H9 (cell line): ENCODE data around the gene HAND2. TPM values are rescaled to one million over a fixed set of nuclear protein-coding genes. Genes with fewer than 3 reads are reported as not detected.

Experiments used
- DNase-seq: peaks from one replicate; pipeline ENCODE4 v3.0.0-alpha.2; 2017
- H2AFZ ChIP-seq: one replicate; pipeline ENCODE4 v1.6.1; 2013; ENCODE audit warnings: mild to moderate bottlenecking, low read length, control low read depth, moderate library complexity
- H2AK5ac ChIP-seq: 2 replicates; pipeline ENCODE4 v1.6.1; 2013; ENCODE audit warnings: low read length, control low read depth, mixed read lengths; ENCODE audit not compliant: insufficient read length
- H2BK120ac ChIP-seq: one replicate; pipeline ENCODE4 v1.6.1; 2013; ENCODE audit warnings: low read depth, mild to moderate bottlenecking, low read length, control low read depth, inconsistent platforms; ENCODE audit not compliant: poor library complexity, severe bottlenecking
- H2BK12ac ChIP-seq: 2 replicates; pipeline ENCODE4 v1.6.1; 2013; ENCODE audit warnings: low read length, control low read depth, mixed read lengths, low read depth; ENCODE audit not compliant: insufficient read length
- H2BK15ac ChIP-seq: 2 replicates; pipeline ENCODE4 v1.6.1; 2013; ENCODE audit warnings: low read depth, low read length, control low read depth
- H2BK20ac ChIP-seq: one replicate; pipeline ENCODE4 v1.6.1; 2013; ENCODE audit warnings: low read depth, mild to moderate bottlenecking, low read length, control low read depth, inconsistent platforms; ENCODE audit not compliant: poor library complexity, severe bottlenecking
- H2BK5ac ChIP-seq: 2 replicates; pipeline ENCODE4 v1.6.1; 2013; ENCODE audit warnings: low read length, control low read depth, mixed read lengths; ENCODE audit not compliant: insufficient read length
- H3K14ac ChIP-seq: 2 replicates; pipeline ENCODE4 v1.6.1; 2013; ENCODE audit warnings: low read length, control low read depth; ENCODE audit not compliant: insufficient read depth
- H3K18ac ChIP-seq: 2 replicates; pipeline ENCODE4 v1.6.1; 2013; ENCODE audit warnings: low read depth, mild to moderate bottlenecking, mixed read lengths, low read length, control low read depth; ENCODE audit not compliant: insufficient read length
- H3K23ac ChIP-seq: 2 replicates; pipeline ENCODE4 v1.6.1; 2013; ENCODE audit warnings: low read length, control low read depth, mixed read lengths, low read depth; ENCODE audit not compliant: insufficient read length
- H3K23me2 ChIP-seq: 2 replicates; pipeline ENCODE4 v1.6.1; 2013; ENCODE audit warnings: low read depth, mild to moderate bottlenecking, mixed read lengths, low read length, control low read depth; ENCODE audit not compliant: insufficient read length, poor library complexity, severe bottlenecking
- H3K27ac ChIP-seq: 2 replicates; pipeline ENCODE4 v1.5.1; 2013; ENCODE audit warnings: low read length, control low read depth, mixed read lengths, low read depth; ENCODE audit not compliant: insufficient read length
- H3K27me3 ChIP-seq: 2 replicates; pipeline ENCODE4 v1.6.1; 2013; ENCODE audit warnings: low read length, control low read depth, inconsistent platforms; ENCODE audit not compliant: insufficient read depth
- H3K4ac ChIP-seq: 2 replicates; pipeline ENCODE4 v1.6.1; 2013; ENCODE audit warnings: low read depth, mild to moderate bottlenecking, control low read depth, inconsistent platforms, low read length, moderate library complexity
- H3K4me1 ChIP-seq: 2 replicates; pipeline ENCODE4 v1.6.1; 2013; ENCODE audit warnings: low read length, control low read depth, inconsistent platforms; ENCODE audit not compliant: insufficient read depth
- H3K4me2 ChIP-seq: 2 replicates; pipeline ENCODE4 v1.6.1; 2013; ENCODE audit warnings: low read length, control low read depth, mixed read lengths; ENCODE audit not compliant: insufficient read length, insufficient read depth
- H3K56ac ChIP-seq: 2 replicates; pipeline ENCODE4 v1.6.1; 2013; ENCODE audit warnings: low read depth, mild to moderate bottlenecking, mixed read lengths, low read length, control low read depth; ENCODE audit not compliant: insufficient read length
- H3K79me1 ChIP-seq: 2 replicates; pipeline ENCODE4 v1.6.1; 2013; ENCODE audit warnings: low read depth, mild to moderate bottlenecking, moderate library complexity, low read length, control low read depth, inconsistent platforms; ENCODE audit not compliant: insufficient read depth, poor library complexity, severe bottlenecking
- H3K79me2 ChIP-seq: 2 replicates; pipeline ENCODE4 v1.6.1; 2013; ENCODE audit warnings: low read length, control low read depth, inconsistent platforms; ENCODE audit not compliant: insufficient read depth
- H3K9ac ChIP-seq: 2 replicates; pipeline ENCODE4 v1.6.1; 2013; ENCODE audit warnings: low read length, control low read depth, mixed read lengths; ENCODE audit not compliant: insufficient read length; ENCODE audit errors: extremely low read depth
- H3K9me3 ChIP-seq: one replicate; pipeline ENCODE4 v1.6.1; 2013; ENCODE audit warnings: low read depth, low read length, inconsistent platforms; ENCODE audit not compliant: control insufficient read depth
- H3T11ph ChIP-seq: one replicate; pipeline ENCODE4 v1.6.1; 2013; ENCODE audit warnings: mild to moderate bottlenecking, low read length, control low read depth, inconsistent platforms
- H4K20me1 ChIP-seq: one replicate; pipeline ENCODE4 v1.6.1; 2013; ENCODE audit not compliant: control insufficient read depth, insufficient read length, insufficient read depth
- H4K5ac ChIP-seq: 2 replicates; pipeline ENCODE4 v1.6.1; 2013; ENCODE audit warnings: low read depth, mild to moderate bottlenecking, mixed read lengths, low read length, control low read depth; ENCODE audit not compliant: insufficient read length
- H4K8ac ChIP-seq: replicated peaks from 2 replicates; pipeline ENCODE4 v1.6.1; 2013; ENCODE audit warnings: low read length, control low read depth, mixed read lengths, low read depth; ENCODE audit not compliant: insufficient read length
- H4K91ac ChIP-seq: 2 replicates; pipeline ENCODE4 v1.6.1; 2013; ENCODE audit warnings: low read depth, mild to moderate bottlenecking, moderate library complexity, mixed read lengths, low read length, control low read depth; ENCODE audit not compliant: insufficient read length
- H3K27ac Mint-ChIP-seq, 3 experiments: 2 replicates in 2 of 3; 3 replicates in 1 of 3; pipeline ENCODE4 v1.8.0; 2020 to 2021; ENCODE audit warnings: mixed read lengths in 3 of 3, mild to moderate bottlenecking in 1 of 3, moderate library complexity in 1 of 3
- H3K27me3 Mint-ChIP-seq: 2 replicates; pipeline ENCODE4 v1.8.0; 2021; ENCODE audit warnings: low read depth, mild to moderate bottlenecking, moderate library complexity, mixed read lengths
- H3K36me3 Mint-ChIP-seq, 3 experiments: 2 replicates in 2 of 3; 3 replicates in 1 of 3; pipeline ENCODE4 v1.8.0; 2020 to 2021; ENCODE audit warnings: low read depth in 3 of 3, mixed read lengths in 3 of 3; ENCODE audit not compliant: insufficient read depth in 1 of 3
- H3K4me1 Mint-ChIP-seq, 2 experiments: 2 replicates each; pipeline ENCODE4 v1.8.0; 2020; ENCODE audit warnings: mixed read lengths in 2 of 2
- H3K4me3 Mint-ChIP-seq, 2 experiments: 2 replicates in 1 of 2; 3 replicates in 1 of 2; pipeline ENCODE4 v1.8.0; 2020 to 2021; ENCODE audit warnings: mild to moderate bottlenecking in 2 of 2, mixed read lengths in 2 of 2, moderate library complexity in 1 of 2
- H3K9me3 Mint-ChIP-seq, 2 experiments: 2 replicates in 1 of 2; 3 replicates in 1 of 2; pipeline ENCODE4 v1.8.0; 2020; ENCODE audit warnings: mild to moderate bottlenecking in 2 of 2, mixed read lengths in 2 of 2, moderate library complexity in 1 of 2
- CTCF ChIP-seq: fragments of 200-600 bp; sonication (generic); conservative IDR thresholded peaks from 3 replicates; pipeline ENCODE4 v1.8.0; 2021; ENCODE audit warnings: antibody characterized with exemption, mild to moderate bottlenecking
- WGBS: extraction: QIAGEN DNeasy Blood & Tissue Kit; methylation state at CpG from one replicate; pipeline ENCODE4 v1.1.7; 2013; ENCODE audit warnings: missing lambda C conversion rate, low lambda C conversion rate, mixed read lengths; ENCODE audit not compliant: insufficient read length; ENCODE audit errors: extremely low coverage; 5-methylcytosine and 5-hydroxymethylcytosine counted together
- total RNA-seq: library from RNA; stranded (reverse); gene quantifications from 2 replicates; pipeline ENCODE4 v1.2.1, GENCODE V29; 2021

The HAND2 gene
- total RNA-seq, 1 experiment from 2014 or later: not detected

GRCh38 chr4:173485164-173485563 is 44.9 kb downstream of the HAND2 start:
- Histone ChIP-seq H2BK12ac (no peak overlapping the region), H2BK5ac (no peak overlapping the region), H3K79me2 (no peaks in the 10 kb centered on the region), H3K23me2 (no peaks in the 10 kb centered on the region), H3T11ph (no peak overlapping the region), H3K79me1 (no peaks in the 10 kb centered on the region), H3K9ac (no peak overlapping the region), H4K91ac (no peak overlapping the region), H2BK120ac (no peak overlapping the region), H3K56ac (no peak overlapping the region), H3K14ac (no peak overlapping the region), H3K27ac (no peak overlapping the region), H3K23ac (no peak overlapping the region), H2BK20ac (no peak overlapping the region), H3K4me1 (no peaks in the 10 kb centered on the region; the same call in 1 of the 2 replicates), H4K8ac (no peak overlapping the region), H3K18ac (no peak overlapping the region), H4K20me1 (no peaks in the 10 kb centered on the region), H3K9me3 (no peaks in the 10 kb centered on the region), H3K4ac (no peak overlapping the region), H4K5ac (no peak overlapping the region), H3K27me3 (no peaks in the 10 kb centered on the region), H3K4me2 (no peak overlapping the region), H2AK5ac (no peak overlapping the region), H2AFZ (no peak overlapping the region), H2BK15ac (no peak overlapping the region)
- Mint-ChIP-seq H3K4me3 (no peak overlapping the region), H3K27me3 (no peaks in the 10 kb centered on the region), H3K4me1 (peaks cover 18 to 21% of the 10 kb centered on the region in 2 experiments), H3K9me3 (peaks cover 0 to 6% of the 10 kb centered on the region in 2 experiments; a peak in 1 of 5 replicates), H3K27ac (no peak overlapping the region), H3K36me3 (peaks cover 0 to 4% (median 3%) of the 10 kb centered on the region in 3 experiments; a peak in 2 of 7 replicates)
- no peak for TF ChIP-seq CTCF
- DNase-seq: no peak
- no CpG with 5 or more reads among the region's 1 CpG for WGBS
